Sigmoid colon (tissue), 7 donors: ENCODE measurements around the gene GSN. TPM values are rescaled to one million over a fixed set of nuclear protein-coding genes. Genes with fewer than 3 reads are reported as not detected.

Experiments used
- DNase-seq: peaks from one replicate; pipeline ENCODE4 v3.0.0-alpha.2; 2019
- H3K27ac ChIP-seq, 4 donors: fragments of 200-600 bp; sonication (generic); one replicate each; pipeline ENCODE4 v1.5.1; 2016 to 2019; ENCODE audit warnings: mild to moderate bottlenecking in 1 of 4
- H3K27me3 ChIP-seq, 3 donors: fragments of 200-600 bp; sonication (generic); one replicate each; pipeline ENCODE4 v1.5.1; 2019; ENCODE audit warnings: mild to moderate bottlenecking in 1 of 3
- H3K36me3 ChIP-seq, 4 donors: fragments of 200-600 bp; sonication (generic); one replicate each; pipeline ENCODE4 v1.5.1; 2016 to 2019
- H3K4me1 ChIP-seq, 4 donors: fragments of 200-600 bp; sonication (generic); one replicate each; pipeline ENCODE4 v1.5.1; 2017 to 2019
- H3K4me3 ChIP-seq, 4 donors: fragments of 200-600 bp; sonication (generic); one replicate each; pipeline ENCODE4 v1.5.1; 2017 to 2019; ENCODE audit warnings: mild to moderate bottlenecking in 2 of 4, moderate library complexity in 1 of 4
- H3K9me3 ChIP-seq, 4 donors: fragments of 200-600 bp in 3 of 4; sonication (generic) in 3 of 4; one replicate each; pipeline versions ENCODE4 v1.5.1 to v1.6.1; 2013 to 2019
- EP300 ChIP-seq, 4 donors: sonication (generic); formaldehyde crosslinking; IDR thresholded peaks; one replicate each; pipeline ENCODE4 v1.6.1; 2017; ENCODE audit warnings: antibody characterized with exemption in 4 of 4
- POLR2A ChIP-seq, 2 donors: fragments of 450-650 bp; IDR thresholded peaks; one replicate each; pipeline ENCODE4 v1.6.1; 2016; ENCODE audit warnings: antibody characterized with exemption in 2 of 2, mild to moderate bottlenecking in 2 of 2, moderate library complexity in 2 of 2
- POLR2AphosphoS5 ChIP-seq, 4 donors: sonication (generic); formaldehyde crosslinking; IDR thresholded peaks; one replicate each; pipeline ENCODE4 v1.6.1; 2017; ENCODE audit warnings: antibody characterized with exemption in 4 of 4
- WGBS, 2 donors: extraction: QIAGEN DNeasy Blood & Tissue Kit; methylation state at CpG; one replicate each; pipeline ENCODE4 v1.1.7; 2013; 5-methylcytosine and 5-hydroxymethylcytosine counted together
- intact Hi-C: fragments of 100-400 bp; cut with DNase I; formaldehyde crosslinking; loops from one replicate; pipeline ENCODE4 v1.15.1; 2023
- polyA plus RNA-seq, 3 donors: library from polyadenylated mRNA; stranded (reverse); fragments of 200-250 nt; gene quantifications; one replicate each; pipeline ENCODE4 v1.2.3, GENCODE V29; 2013
- total RNA-seq, 4 donors: library from RNA; depleted of rRNA; stranded (reverse); fragments of >200 nt; gene quantifications; one replicate each; pipeline ENCODE4 v1.1.0, GENCODE V29; 2016
- TF ChIP-seq, protein P1 (sequence below), 4 experiments: fragments of 450-650 bp in 3 of 4; fragments of 200-600 bp in 1 of 4; IDR thresholded peaks; one replicate each; pipeline ENCODE4 v1.5.1; 2016 to 2019; ENCODE audit warnings: antibody characterized with exemption in 4 of 4, mild to moderate bottlenecking in 3 of 4, moderate library complexity in 2 of 4
- donor health status: healthy with polysubstance abuse.
- donor health status: Bipolar disorder and iron deficiency.
- donor health status: healthy.

GSN gene
- total and polyA plus RNA-seq, 7 donors = 333 to 2,826 (median 1,610) TPM

DNA sequence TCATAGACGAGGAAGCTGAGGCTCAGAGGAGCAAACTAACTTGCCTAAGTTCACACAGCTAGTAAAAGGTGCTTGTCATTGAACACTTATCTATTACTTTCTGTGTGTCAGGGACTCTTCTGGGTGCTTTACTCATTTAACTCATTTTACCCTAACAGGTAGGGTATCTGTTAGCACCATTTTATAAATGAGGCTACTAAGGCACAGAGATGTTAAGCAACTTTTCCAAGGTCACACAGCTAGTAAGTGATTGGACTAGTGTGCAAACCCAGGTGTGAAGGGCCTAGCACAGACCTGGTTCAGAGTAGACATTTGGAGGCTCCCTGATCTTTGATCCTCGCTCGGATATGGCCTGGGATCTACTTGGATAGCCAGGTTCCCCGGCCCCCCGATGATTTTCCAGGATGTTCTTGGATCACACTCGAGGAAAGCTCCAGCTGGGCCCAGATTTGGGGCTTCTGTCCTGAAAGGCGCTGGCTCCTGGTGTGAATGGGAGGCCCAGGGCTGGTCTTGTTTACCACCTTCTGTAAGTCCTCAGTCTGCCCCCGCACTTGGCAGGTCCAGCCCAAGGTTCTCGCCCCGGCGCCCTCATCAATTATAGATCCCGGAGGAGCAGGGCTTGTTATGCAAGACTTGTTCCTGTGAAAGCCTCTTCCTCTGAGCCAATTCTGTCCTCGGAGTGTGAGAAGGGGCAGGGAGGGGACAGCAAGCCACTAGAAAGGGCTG lies 37.5 kb downstream of the GSN start:
- peak; percentile 96 for DNase-seq
- Histone ChIP-seq H3K4me3 (peak overlapping the region in 1 of 4 donors; percentile 67), H3K27me3 (no peaks in the 10 kb centered on the region), H3K9me3 (no peaks in the 10 kb centered on the region), H3K4me1 (peaks cover 0 to 76% (median 64%) of the 10 kb centered on the region in 4 donors), H3K27ac (peak overlapping the region; percentile 94 to 99 (median 97)), H3K36me3 (peaks cover 35 to 88% (median 76%) of the 10 kb centered on the region in 4 donors)
- WGBS, 2 donors = 80 to 81% methylated on average over 13 of the region's 13 CpGs
- intact Hi-C loops = no loop called here
- peak in 1 of 4 donors; percentile 17 for TF ChIP-seq EP300 (IDR thresholded peaks at IDR 0.05)
- TF ChIP-seq, protein P1, sequence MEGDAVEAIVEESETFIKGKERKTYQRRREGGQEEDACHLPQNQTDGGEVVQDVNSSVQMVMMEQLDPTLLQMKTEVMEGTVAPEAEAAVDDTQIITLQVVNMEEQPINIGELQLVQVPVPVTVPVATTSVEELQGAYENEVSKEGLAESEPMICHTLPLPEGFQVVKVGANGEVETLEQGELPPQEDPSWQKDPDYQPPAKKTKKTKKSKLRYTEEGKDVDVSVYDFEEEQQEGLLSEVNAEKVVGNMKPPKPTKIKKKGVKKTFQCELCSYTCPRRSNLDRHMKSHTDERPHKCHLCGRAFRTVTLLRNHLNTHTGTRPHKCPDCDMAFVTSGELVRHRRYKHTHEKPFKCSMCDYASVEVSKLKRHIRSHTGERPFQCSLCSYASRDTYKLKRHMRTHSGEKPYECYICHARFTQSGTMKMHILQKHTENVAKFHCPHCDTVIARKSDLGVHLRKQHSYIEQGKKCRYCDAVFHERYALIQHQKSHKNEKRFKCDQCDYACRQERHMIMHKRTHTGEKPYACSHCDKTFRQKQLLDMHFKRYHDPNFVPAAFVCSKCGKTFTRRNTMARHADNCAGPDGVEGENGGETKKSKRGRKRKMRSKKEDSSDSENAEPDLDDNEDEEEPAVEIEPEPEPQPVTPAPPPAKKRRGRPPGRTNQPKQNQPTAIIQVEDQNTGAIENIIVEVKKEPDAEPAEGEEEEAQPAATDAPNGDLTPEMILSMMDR (IDR thresholded peaks at IDR 0.05) = no peak
- peak; percentile 42 to 77 (median 71) for TF ChIP-seq POLR2AphosphoS5 (IDR thresholded peaks at IDR 0.05)
- no peak for TF ChIP-seq POLR2A (IDR thresholded peaks at IDR 0.05)

DNA sequence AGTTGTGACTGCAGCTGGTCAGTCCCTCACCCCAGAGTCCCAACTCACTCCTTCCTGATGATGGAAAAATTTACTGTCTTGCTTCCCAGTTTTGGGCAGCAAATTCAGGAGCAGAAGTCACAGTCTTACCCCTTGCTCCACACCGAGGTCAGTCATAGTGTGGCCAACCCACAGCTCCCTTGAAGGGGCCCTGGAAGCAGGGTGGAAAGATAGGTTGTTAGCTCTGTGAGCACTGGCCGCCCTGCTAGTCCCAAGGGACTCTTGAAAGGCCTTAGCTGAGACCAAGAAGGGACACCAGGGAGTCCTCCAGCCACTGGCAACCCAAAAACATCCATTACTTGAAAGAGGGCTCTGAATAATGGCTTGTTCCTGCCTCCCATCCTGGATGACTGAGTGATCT lies 40.0 kb downstream of the GSN start:
- H3K4me3 ChIP-seq = no peak overlapping the region
- no peaks in the 10 kb centered on the region for H3K27me3 ChIP-seq
- H3K27ac ChIP-seq = peak overlapping the region; percentile 48 to 99 (median 94)
- intact Hi-C loops = no loop called here
- TF ChIP-seq POLR2A (IDR thresholded peaks at IDR 0.05) (no peak), POLR2AphosphoS5 (IDR thresholded peaks at IDR 0.05) (no peak), EP300 (IDR thresholded peaks at IDR 0.05) (no peak)
- TF ChIP-seq, protein P1 (IDR thresholded peaks at IDR 0.05) = no peak
- DNase-seq = no peak
- H3K36me3 ChIP-seq = peaks cover 44 to 100% (median 89%) of the 10 kb centered on the region in 4 donors
- H3K9me3 ChIP-seq = no peaks in the 10 kb centered on the region
- WGBS, 2 donors = 88 to 91% methylated on average over 2 of the region's 2 CpGs
- peaks cover 0 to 66% (median 40%) of the 10 kb centered on the region in 4 donors for H3K4me1 ChIP-seq

DNA sequence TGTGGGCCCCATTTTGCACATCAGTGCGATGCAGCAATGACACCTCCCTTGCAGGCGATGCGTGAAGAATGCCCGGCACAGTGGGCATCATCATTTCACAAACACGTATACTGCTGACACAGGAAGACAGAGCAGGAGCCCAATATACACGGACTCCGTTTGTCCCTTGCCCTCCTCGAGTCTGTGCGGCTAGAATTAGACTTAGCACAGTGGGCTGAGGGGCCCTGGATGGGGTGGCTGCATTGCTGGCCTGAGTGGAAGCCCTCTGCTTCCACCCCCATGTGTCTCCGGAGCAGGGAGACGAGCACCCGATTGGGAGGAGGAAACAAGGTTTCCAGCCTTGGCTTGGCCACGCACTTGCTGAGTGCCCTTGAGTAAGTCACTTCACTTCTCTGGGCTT lies 40.8 kb downstream of the GSN start:
- Histone ChIP-seq H3K36me3 (peaks cover 46 to 100% (median 89%) of the 10 kb centered on the region in 4 donors), H3K27me3 (no peaks in the 10 kb centered on the region), H3K27ac (peak overlapping the region; percentile 48 to 99 (median 74)), H3K4me3 (no peak overlapping the region), H3K9me3 (no peaks in the 10 kb centered on the region), H3K4me1 (peaks cover 0 to 66% (median 33%) of the 10 kb centered on the region in 4 donors)
- intact Hi-C loops = no loop called here
- 93 to 94% methylated on average over 13 of the region's 13 CpGs for WGBS, 2 donors
- TF ChIP-seq POLR2AphosphoS5 (IDR thresholded peaks at IDR 0.05) (peak in 1 of 4 donors; percentile 35), POLR2A (IDR thresholded peaks at IDR 0.05) (no peak)
- no peak for DNase-seq

DNA sequence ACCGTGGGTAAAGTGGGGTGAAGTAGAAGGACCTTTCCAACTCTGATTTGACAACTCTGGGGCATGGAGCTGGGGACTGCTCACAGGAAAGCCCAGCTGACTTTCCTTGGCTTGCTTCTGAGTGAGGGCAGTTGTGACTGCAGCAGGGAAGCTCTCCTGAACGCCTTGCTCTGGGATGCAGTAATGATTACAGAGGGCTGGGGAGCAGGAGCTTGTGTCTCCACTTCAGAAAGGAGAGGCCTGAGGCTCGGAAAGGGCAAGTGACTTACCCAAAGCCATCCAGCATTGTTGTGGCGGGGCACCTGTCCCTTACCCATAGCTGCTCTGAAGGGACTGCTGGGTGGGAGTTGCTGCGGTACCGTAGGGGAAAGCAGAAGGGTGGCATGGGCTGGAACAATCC lies 41.2 kb downstream of the GSN start:
- Histone ChIP-seq H3K27me3 (no peaks in the 10 kb centered on the region), H3K4me1 (peaks cover 0 to 66% (median 29%) of the 10 kb centered on the region in 4 donors), H3K27ac (peak overlapping the region; percentile 48 to 99 (median 74)), H3K9me3 (no peaks in the 10 kb centered on the region), H3K4me3 (no peak overlapping the region), H3K36me3 (peaks cover 46 to 100% (median 89%) of the 10 kb centered on the region in 4 donors)
- DNase-seq = no peak
- intact Hi-C loops = no loop called here
- TF ChIP-seq EP300 (IDR thresholded peaks at IDR 0.05) = no peak
- TF ChIP-seq POLR2A (IDR thresholded peaks at IDR 0.05) = no peak
- TF ChIP-seq POLR2AphosphoS5 (IDR thresholded peaks at IDR 0.05) = no peak
- TF ChIP-seq, protein P1 (IDR thresholded peaks at IDR 0.05) = no peak
- WGBS, 2 donors = 93 to 94% methylated on average over 6 of the region's 6 CpGs

DNA sequence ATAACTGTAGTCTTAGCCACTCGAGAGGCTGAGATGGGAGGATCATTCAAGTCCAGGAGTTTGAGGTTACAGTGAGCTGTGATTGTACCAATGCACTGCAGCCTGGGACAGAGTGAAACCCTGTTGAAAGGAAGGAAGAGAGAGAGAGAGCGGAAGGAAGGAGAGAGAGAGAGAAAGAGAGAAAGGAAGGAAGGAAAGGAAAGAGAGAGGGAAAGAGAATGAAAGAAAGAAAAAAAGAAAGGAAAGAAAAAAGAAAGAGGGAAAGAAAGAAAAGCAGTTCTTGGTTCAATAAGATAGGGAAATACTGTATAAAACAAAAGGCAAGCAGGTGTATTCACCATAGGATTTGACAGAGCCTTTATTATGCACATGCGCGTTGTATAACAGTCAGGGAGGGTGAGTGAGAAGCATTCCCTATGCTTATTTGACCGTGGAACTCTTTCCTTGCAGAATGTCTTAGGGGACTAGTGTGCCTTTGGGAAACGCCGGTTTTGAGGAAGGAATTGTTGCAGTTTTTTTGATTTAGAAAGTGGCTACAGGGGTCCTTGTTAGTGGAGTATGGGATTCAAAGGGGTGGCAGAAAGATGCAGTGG lies 42.0 kb downstream of the GSN start:
- H3K27ac ChIP-seq = peak overlapping the region; percentile 48 to 99 (median 74)
- peaks cover 0 to 62% (median 21%) of the 10 kb centered on the region in 4 donors for H3K4me1 ChIP-seq
- no peaks in the 10 kb centered on the region for H3K9me3 ChIP-seq
- no peak overlapping the region for H3K4me3 ChIP-seq
- intact Hi-C loops = no loop called here
- H3K36me3 ChIP-seq = peaks cover 42 to 100% (median 88%) of the 10 kb centered on the region in 4 donors
- no peak for TF ChIP-seq POLR2A (IDR thresholded peaks at IDR 0.05)
- TF ChIP-seq, protein P1 (IDR thresholded peaks at IDR 0.05) = no peak
- TF ChIP-seq EP300 (IDR thresholded peaks at IDR 0.05) = no peak
- no peak for TF ChIP-seq POLR2AphosphoS5 (IDR thresholded peaks at IDR 0.05)
- no peak for DNase-seq
- H3K27me3 ChIP-seq = no peaks in the 10 kb centered on the region
- 82 to 83% methylated on average over 7 of the region's 7 CpGs for WGBS, 2 donors
